Neural crest cell (in vitro differentiated cells): Measurements from ENCODE around the gene C1orf198. TPM values are rescaled to one million over a fixed set of nuclear protein-coding genes. Genes with fewer than 3 reads are reported as not detected.

Experiments
- DNase-seq: peaks from one replicate; pipeline ENCODE4 v3.0.0; 2021; ENCODE audit warnings: low read depth, mixed read lengths, low spot score
- H3K27ac Mint-ChIP-seq: one replicate; pipeline ENCODE4 v1.8.0; 2021; ENCODE audit warnings: mild to moderate bottlenecking, mixed read lengths; ENCODE audit not compliant: unreplicated experiment
- H3K27me3 Mint-ChIP-seq: 2 replicates; pipeline ENCODE4 v1.8.0; 2021; ENCODE audit warnings: low read depth, mild to moderate bottlenecking, mixed read lengths
- H3K36me3 Mint-ChIP-seq: 2 replicates; pipeline ENCODE4 v1.8.0; 2021; ENCODE audit warnings: low read depth, mild to moderate bottlenecking, mixed read lengths
- H3K4me1 Mint-ChIP-seq: 2 replicates; pipeline ENCODE4 v1.8.0; 2021; ENCODE audit warnings: mixed read lengths
- H3K4me3 Mint-ChIP-seq: one replicate; pipeline ENCODE4 v1.8.0; 2021; ENCODE audit warnings: mild to moderate bottlenecking, mixed read lengths
- H3K9me3 Mint-ChIP-seq: 2 replicates; pipeline ENCODE4 v1.8.0; 2021; ENCODE audit warnings: mixed read lengths
- CTCF ChIP-seq: fragments of 200-600 bp; sonication (generic); conservative IDR thresholded peaks from 2 replicates; pipeline ENCODE4 v1.5.0; 2021; ENCODE audit warnings: antibody characterized with exemption, mild to moderate bottlenecking
- total RNA-seq: library from RNA; stranded (reverse); gene quantifications from 2 replicates; pipeline ENCODE4 v1.2.1, GENCODE V29; 2021

The C1orf198 gene
- total RNA-seq, 1 donor from 2014 or later: 73.5 TPM

- no peak overlapping the region for H3K27ac Mint-ChIP-seq
- H3K36me3 Mint-ChIP-seq: peaks cover 7% of the 10 kb centered on the region
- H3K27me3 Mint-ChIP-seq: no peaks in the 10 kb centered on the region
- no peak for TF ChIP-seq CTCF
- H3K9me3 Mint-ChIP-seq: no peaks in the 10 kb centered on the region
- no peak overlapping the region for H3K4me3 Mint-ChIP-seq
- H3K4me1 Mint-ChIP-seq: peaks cover 14% of the 10 kb centered on the region
- DNase-seq: no peak
Observed at GRCh38 chr1:230902349-230902923, 34.1 kb upstream of the C1orf198 start.

GRCh38 chr1:230901671-230902070 is 33.4 kb upstream of the C1orf198 start:
- no peak overlapping the region for H3K4me3 Mint-ChIP-seq
- H3K4me1 Mint-ChIP-seq: peaks cover 14% of the 10 kb centered on the region
- no peak for DNase-seq
- H3K27me3 Mint-ChIP-seq: no peaks in the 10 kb centered on the region
- no peak overlapping the region for H3K27ac Mint-ChIP-seq
- H3K9me3 Mint-ChIP-seq: no peaks in the 10 kb centered on the region
- peaks cover 7% of the 10 kb centered on the region for H3K36me3 Mint-ChIP-seq
- no peak for TF ChIP-seq CTCF

- Mint-ChIP-seq H3K4me1 (peaks cover 10% of the 10 kb centered on the region), H3K4me3 (no peak overlapping the region), H3K27ac (no peak overlapping the region), H3K27me3 (no peaks in the 10 kb centered on the region), H3K9me3 (no peaks in the 10 kb centered on the region), H3K36me3 (peaks cover 7% of the 10 kb centered on the region)
- no peak for TF ChIP-seq CTCF
- no peak for DNase-seq
Observed at GRCh38 chr1:230900984-230901383, 32.7 kb upstream of the C1orf198 start.

- peaks cover 7% of the 10 kb centered on the region for H3K36me3 Mint-ChIP-seq
- H3K27ac Mint-ChIP-seq: no peak overlapping the region
- H3K4me3 Mint-ChIP-seq: no peak overlapping the region
- no peak for DNase-seq
- no peaks in the 10 kb centered on the region for H3K4me1 Mint-ChIP-seq
- TF ChIP-seq CTCF: no peak
- no peaks in the 10 kb centered on the region for H3K9me3 Mint-ChIP-seq
- no peaks in the 10 kb centered on the region for H3K27me3 Mint-ChIP-seq
Observed at GRCh38 chr1:230899841-230900251, 31.5 kb upstream of the C1orf198 start.

GRCh38 chr1:230898748-230899147 is 30.4 kb upstream of the C1orf198 start:
- H3K27me3 Mint-ChIP-seq: no peaks in the 10 kb centered on the region
- H3K4me1 Mint-ChIP-seq: no peaks in the 10 kb centered on the region
- TF ChIP-seq CTCF: no peak
- no peak overlapping the region for H3K27ac Mint-ChIP-seq
- no peak overlapping the region for H3K4me3 Mint-ChIP-seq
- no peaks in the 10 kb centered on the region for H3K9me3 Mint-ChIP-seq
- DNase-seq: no peak
- peaks cover 3% of the 10 kb centered on the region for H3K36me3 Mint-ChIP-seq
